DND-41 (cell line): ENCODE results near the gene RENBP.
A peak's percentile ranks its signal among the peaks of the same experiment; 100 is the strongest.

Experiments used
- ATAC-seq: fragments of 200-7000 bp; cut with Tn5 transposase; 3 replicates; pipeline ENCODE4 v1.9.1; 2021; ENCODE audit warnings: low read depth; ENCODE audit not compliant: insufficient read depth
- DNase-seq: peaks from one replicate; pipeline ENCODE4 v3.0.0-alpha.2; 2020
- H2AFZ ChIP-seq: 2 replicates; pipeline ENCODE4 v1.6.0; 2012; ENCODE audit warnings: low read depth, low read length
- H3K27ac ChIP-seq: 2 replicates; pipeline ENCODE4 v1.5.1; 2012; ENCODE audit warnings: low read length, inconsistent platforms
- H3K27me3 ChIP-seq: fragments of 200-600 bp; sonication (generic); 2 replicates; pipeline ENCODE4 v1.6.0; 2012; ENCODE audit warnings: low read length, mild to moderate bottlenecking, inconsistent platforms; ENCODE audit not compliant: insufficient read depth, poor library complexity
- H3K36me3 ChIP-seq: 2 replicates; pipeline ENCODE4 v1.5.1; 2012; ENCODE audit warnings: low read length, inconsistent platforms; ENCODE audit not compliant: insufficient read depth
- H3K4me1 ChIP-seq: 2 replicates; pipeline ENCODE4 v1.5.1; 2012; ENCODE audit warnings: mild to moderate bottlenecking, low read length; ENCODE audit not compliant: insufficient read depth
- H3K4me2 ChIP-seq: 2 replicates; pipeline ENCODE4 v1.6.0; 2012; ENCODE audit warnings: mild to moderate bottlenecking, moderate library complexity, low read length, inconsistent platforms; ENCODE audit not compliant: insufficient read depth
- H3K4me3 ChIP-seq, 2 experiments: fragments of 200-600 bp in 1 of 2; shearing (Covaris generic) in 1 of 2; 2 replicates each; pipeline ENCODE4 v1.5.1; 2012 to 2016; ENCODE audit warnings: inconsistent platforms in 2 of 2, low read length in 2 of 2, mild to moderate bottlenecking in 2 of 2, low read depth in 1 of 2, moderate library complexity in 1 of 2
- H3K79me2 ChIP-seq: 2 replicates; pipeline ENCODE4 v1.6.0; 2012; ENCODE audit warnings: low read length, inconsistent platforms; ENCODE audit not compliant: insufficient read depth
- H3K9ac ChIP-seq: 2 replicates; pipeline ENCODE4 v1.6.0; 2012; ENCODE audit warnings: low read depth, mild to moderate bottlenecking, inconsistent platforms, low read length, moderate library complexity
- H3K9me3 ChIP-seq: 2 replicates; pipeline ENCODE4 v1.5.1; 2012; ENCODE audit warnings: low read length, moderate library complexity, mild to moderate bottlenecking, inconsistent platforms; ENCODE audit not compliant: insufficient read depth, severe bottlenecking
- H4K20me1 ChIP-seq: 2 replicates; pipeline ENCODE4 v1.6.0; 2012; ENCODE audit warnings: low read length; ENCODE audit not compliant: insufficient read depth
- CTCF ChIP-seq: IDR thresholded peaks from 2 replicates; pipeline ENCODE4 v1.5.1; 2012; ENCODE audit warnings: borderline replicate concordance, low read length, moderate library complexity, mild to moderate bottlenecking; ENCODE audit not compliant: poor library complexity, severe bottlenecking; ENCODE audit errors: extremely low read depth
- EZH2 ChIP-seq: IDR thresholded peaks from 3 replicates; pipeline ENCODE4 v1.6.1; 2012; ENCODE audit warnings: borderline replicate concordance, low read depth, mild to moderate bottlenecking, moderate library complexity, low read length, inconsistent platforms; ENCODE audit not compliant: severe bottlenecking

RENBP gene

DNA sequence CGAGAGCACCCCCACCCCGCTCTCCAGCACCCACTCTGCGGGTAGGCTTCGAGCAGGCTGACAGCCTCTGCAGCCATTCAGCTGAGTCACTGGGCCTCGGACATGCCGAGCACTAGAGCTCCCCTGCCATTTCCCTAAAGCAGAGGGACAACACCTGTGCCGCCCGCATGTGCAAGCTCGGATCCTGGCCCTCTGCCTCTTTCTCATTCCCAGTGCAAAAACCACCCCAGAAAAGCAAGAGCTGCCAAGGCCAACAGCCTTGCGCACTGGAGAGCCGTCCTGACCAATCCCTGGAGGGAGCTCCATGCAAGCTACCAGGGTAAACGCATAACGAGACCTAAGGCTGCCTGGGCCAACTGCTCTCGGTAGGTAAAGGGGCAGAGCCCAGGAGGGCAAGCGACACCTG, 21.8 kb upstream of the RENBP start:
- ATAC-seq (no peak), DNase-seq (no peak)
- Histone ChIP-seq H3K9ac (0 out of 2 replicates have a peak overlapping the region, but pooled peaks have one; percentile 99), H3K9me3 (no peaks in the 10 kb centered on the region), H3K79me2 (peaks cover 98% of the 10 kb centered on the region), H3K27me3 (no peaks in the 10 kb centered on the region), H2AFZ (no peak overlapping the region), H3K27ac (peak overlapping the region; percentile 96; the same call in 1 of the 2 replicates), H4K20me1 (peaks cover 86% of the 10 kb centered on the region), H3K4me3 (peak overlapping the region in 1 of 2 experiments; percentile 90; a peak in 1 of 4 replicates), H3K36me3 (peaks cover 84% of the 10 kb centered on the region), H3K4me2 (peak overlapping the region; percentile 67), H3K4me1 (peaks cover 33% of the 10 kb centered on the region)
- TF ChIP-seq CTCF, result no peak
- TF ChIP-seq EZH2, result no peak

DNA sequence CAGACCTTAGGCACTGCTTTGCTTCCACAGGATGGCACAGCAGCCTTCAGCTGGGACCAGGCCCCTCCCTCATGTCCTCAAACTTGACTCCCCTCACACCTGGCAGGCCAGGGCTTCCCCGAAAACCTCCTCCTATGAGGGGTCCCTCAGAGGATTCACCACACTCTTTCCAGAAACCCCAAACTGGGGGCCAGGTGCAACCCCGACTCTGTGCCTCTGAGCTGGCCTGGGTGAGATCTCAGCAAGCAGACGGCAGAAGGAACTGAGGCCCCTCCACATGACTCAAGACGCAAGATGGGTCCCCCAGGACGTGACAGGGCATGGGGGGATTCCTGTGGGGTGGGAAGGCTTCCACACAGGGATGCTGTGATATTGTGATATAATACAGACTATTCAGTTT, 21.0 kb upstream of the RENBP start:
- Histone ChIP-seq H3K9ac (no peak overlapping the region), H3K27me3 (no peaks in the 10 kb centered on the region), H3K4me2 (peak overlapping the region; percentile 67; the same call in 1 of the 2 replicates), H3K4me1 (peaks cover 33% of the 10 kb centered on the region), H3K79me2 (peaks cover 99% of the 10 kb centered on the region), H3K27ac (no peak overlapping the region), H3K9me3 (no peaks in the 10 kb centered on the region), H4K20me1 (peaks cover 87% of the 10 kb centered on the region), H3K36me3 (peaks cover 93% of the 10 kb centered on the region), H3K4me3 (no peak overlapping the region), H2AFZ (no peak overlapping the region)
- no peak for ATAC-seq
- no peak for TF ChIP-seq EZH2
- TF ChIP-seq CTCF, result no peak
- DNase-seq, result no peak

- no peak overlapping the region for H3K4me2 ChIP-seq
- H3K36me3 ChIP-seq, result peaks cover 97% of the 10 kb centered on the region
- TF ChIP-seq CTCF, result no peak
- TF ChIP-seq EZH2, result no peak
- no peak for DNase-seq
- H2AFZ ChIP-seq, result no peak overlapping the region
- H3K4me3 ChIP-seq, result no peak overlapping the region
- H3K4me1 ChIP-seq, result peaks cover 33% of the 10 kb centered on the region
- H4K20me1 ChIP-seq, result peaks cover 89% of the 10 kb centered on the region
- H3K9me3 ChIP-seq, result no peaks in the 10 kb centered on the region
- no peak overlapping the region for H3K27ac ChIP-seq
- no peak overlapping the region for H3K9ac ChIP-seq
- H3K27me3 ChIP-seq, result no peaks in the 10 kb centered on the region
- no peak for ATAC-seq
- H3K79me2 ChIP-seq, result peaks cover 96% of the 10 kb centered on the region
These were observed 19.7 kb upstream of the RENBP start for GRCh38 chrX:153964105-153964504.

GRCh38 chrX:153963546-153963945, 19.1 kb upstream of the RENBP start:
- H3K36me3 ChIP-seq, result peaks cover 100% of the 10 kb centered on the region
- peaks cover 29% of the 10 kb centered on the region for H3K4me1 ChIP-seq
- no peaks in the 10 kb centered on the region for H3K9me3 ChIP-seq
- no peak overlapping the region for H3K9ac ChIP-seq
- ATAC-seq (no peak), DNase-seq (no peak)
- TF ChIP-seq CTCF, result no peak
- no peak overlapping the region for H3K4me2 ChIP-seq
- peaks cover 90% of the 10 kb centered on the region for H3K79me2 ChIP-seq
- no peak overlapping the region for H2AFZ ChIP-seq
- H3K27me3 ChIP-seq, result no peaks in the 10 kb centered on the region
- H3K4me3 ChIP-seq, result no peak overlapping the region
- H3K27ac ChIP-seq, result no peak overlapping the region
- peaks cover 90% of the 10 kb centered on the region for H4K20me1 ChIP-seq
